Neuronal stem cell (in vitro differentiated cells): ENCODE data around the gene PRKN.

Experiments used
- DNase-seq: peaks from one replicate; pipeline ENCODE4 v3.0.0-alpha.2; 2013; ENCODE audit warnings: low spot score
- H2AFZ ChIP-seq: one replicate; pipeline ENCODE4 v1.6.1; 2013; ENCODE audit warnings: mild to moderate bottlenecking, low read length, inconsistent platforms
- H2AK5ac ChIP-seq: 2 replicates; pipeline ENCODE4 v1.6.1; 2013; ENCODE audit warnings: low read depth, mild to moderate bottlenecking, inconsistent platforms, low read length, moderate library complexity, mixed read lengths
- H2BK120ac ChIP-seq: 2 replicates; pipeline ENCODE4 v1.6.1; 2013; ENCODE audit warnings: low read depth, mild to moderate bottlenecking, inconsistent platforms, low read length, moderate library complexity, mixed read lengths
- H2BK12ac ChIP-seq: one replicate; pipeline ENCODE4 v1.6.1; 2013; ENCODE audit warnings: low read length, inconsistent platforms
- H2BK15ac ChIP-seq: 2 replicates; pipeline ENCODE4 v1.6.1; 2013; ENCODE audit warnings: mild to moderate bottlenecking, low read length, inconsistent platforms, mixed read lengths
- H2BK5ac ChIP-seq: one replicate; pipeline ENCODE4 v1.6.1; 2013; ENCODE audit warnings: inconsistent platforms, mild to moderate bottlenecking, low read length, moderate library complexity
- H3K14ac ChIP-seq: one replicate; pipeline ENCODE4 v1.6.1; 2013; ENCODE audit warnings: low read length, inconsistent platforms
- H3K18ac ChIP-seq: 2 replicates; pipeline ENCODE4 v1.6.1; 2013; ENCODE audit warnings: low read length, inconsistent platforms
- H3K23ac ChIP-seq: 2 replicates; pipeline ENCODE4 v1.6.1; 2013; ENCODE audit warnings: low read depth, mild to moderate bottlenecking, mixed read lengths, low read length, inconsistent platforms; ENCODE audit not compliant: poor library complexity
- H3K27ac ChIP-seq: replicated peaks from 3 replicates; pipeline ENCODE4 v1.5.1; 2013; ENCODE audit warnings: low read length, inconsistent platforms
- H3K27me3 ChIP-seq, 3 experiments: 2 replicates each; pipeline ENCODE4 v1.6.1; 2013; ENCODE audit warnings: low read length in 3 of 3, mild to moderate bottlenecking in 2 of 3, inconsistent platforms in 1 of 3, low read depth in 1 of 3, mixed read lengths in 1 of 3, moderate library complexity in 1 of 3; ENCODE audit not compliant: control insufficient read depth in 3 of 3, insufficient read depth in 3 of 3
- H3K36me3 ChIP-seq, 2 donors: replicated peaks in 1 of 2; 2 replicates each; pipeline ENCODE4 v1.6.1; 2013; ENCODE audit warnings: low read length in 2 of 2; ENCODE audit not compliant: control insufficient read depth in 2 of 2, insufficient read depth in 2 of 2
- H3K4ac ChIP-seq: 2 replicates; pipeline ENCODE4 v1.6.1; 2013; ENCODE audit warnings: inconsistent platforms, mild to moderate bottlenecking, low read length, moderate library complexity
- H3K4me1 ChIP-seq, 2 donors: 1 replicate in 1 of 2; 2 replicates in 1 of 2; pipeline ENCODE4 v1.6.1; 2013; ENCODE audit warnings: low read length in 2 of 2, low read depth in 1 of 2; ENCODE audit not compliant: control insufficient read depth in 2 of 2, insufficient read depth in 1 of 2
- H3K4me2 ChIP-seq: one replicate; pipeline ENCODE4 v1.6.1; 2013; ENCODE audit warnings: mild to moderate bottlenecking, low read length, inconsistent platforms; ENCODE audit not compliant: insufficient read depth, poor library complexity, severe bottlenecking
- H3K4me3 ChIP-seq, 2 donors: 2 replicates each; pipeline ENCODE4 v1.5.1; 2013; ENCODE audit warnings: low read length in 2 of 2, mild to moderate bottlenecking in 2 of 2, inconsistent platforms in 1 of 2, moderate library complexity in 1 of 2
- H3K79me1 ChIP-seq: one replicate; pipeline ENCODE4 v1.6.1; 2013; ENCODE audit warnings: low read depth, mild to moderate bottlenecking, inconsistent platforms, low read length, moderate library complexity
- H3K9ac ChIP-seq: one replicate; pipeline ENCODE4 v1.6.1; 2013; ENCODE audit warnings: mild to moderate bottlenecking, low read depth, low read length, inconsistent platforms; ENCODE audit not compliant: poor library complexity
- H3K9me3 ChIP-seq, 2 donors: replicated peaks in 1 of 2; 2 replicates each; pipeline versions ENCODE3 to v1.6.1; 2013; ENCODE audit warnings: low read length in 2 of 2, mild to moderate bottlenecking in 2 of 2, inconsistent platforms in 1 of 2, low read depth in 1 of 2, mixed read lengths in 1 of 2, moderate library complexity in 1 of 2; ENCODE audit not compliant: control insufficient read depth in 2 of 2, insufficient read depth in 1 of 2
- H4K8ac ChIP-seq: one replicate; pipeline ENCODE4 v1.6.1; 2013; ENCODE audit warnings: low read depth, mild to moderate bottlenecking, inconsistent platforms, low read length, moderate library complexity
- H4K91ac ChIP-seq: one replicate; pipeline ENCODE4 v1.6.1; 2013; ENCODE audit warnings: low read length, low read depth, mild to moderate bottlenecking, inconsistent platforms; ENCODE audit not compliant: poor library complexity
- WGBS, 2 donors: extraction: QIAGEN DNeasy Blood & Tissue Kit; methylation state at CpG; one replicate each; pipeline ENCODE4 v1.1.7; 2013; ENCODE audit warnings: missing lambda C conversion rate in 2 of 2, mixed read lengths in 1 of 2; ENCODE audit not compliant: insufficient read length in 2 of 2, insufficient replicate concordance in 1 of 2; ENCODE audit errors: extremely low coverage in 2 of 2; 5-methylcytosine and 5-hydroxymethylcytosine counted together

Gene PRKN

GRCh38 chr6:161908872-161909271, 818.7 kb downstream of the PRKN start:
- Histone ChIP-seq H2AK5ac (no peak overlapping the region), H3K27ac (no peak overlapping the region), H2BK12ac (no peak overlapping the region), H2BK5ac (no peak overlapping the region), H3K4me1 (no peaks in the 10 kb centered on the region), H2BK120ac (no peak overlapping the region), H3K4me3 (no peak overlapping the region), H3K18ac (no peak overlapping the region), H3K36me3 (no peaks in the 10 kb centered on the region), H3K9ac (no peak overlapping the region), H3K4ac (no peak overlapping the region), H4K8ac (no peak overlapping the region), H4K91ac (no peak overlapping the region), H3K4me2 (no peak overlapping the region), H3K27me3 (no peaks in the 10 kb centered on the region), H3K23ac (no peak overlapping the region), H2BK15ac (no peak overlapping the region), H2AFZ (peak overlapping the region; percentile 37), H3K14ac (no peak overlapping the region), H3K9me3 (no peaks in the 10 kb centered on the region), H3K79me1 (no peaks in the 10 kb centered on the region)
- no CpG with 5 or more reads among the region's 7 CpGs for WGBS, 2 donors
- DNase-seq: no peak

- H3K4me2 ChIP-seq: no peak overlapping the region
- H3K36me3 ChIP-seq: no peaks in the 10 kb centered on the region
- peaks cover 0 to 3% of the 10 kb centered on the region in 2 donors for H3K9me3 ChIP-seq
- no peak overlapping the region for H3K18ac ChIP-seq
- no peak overlapping the region for H3K4me3 ChIP-seq
- no peaks in the 10 kb centered on the region for H3K79me1 ChIP-seq
- peaks cover 0 to 4% of the 10 kb centered on the region in 2 donors for H3K4me1 ChIP-seq
- H3K4ac ChIP-seq: no peak overlapping the region
- no peak overlapping the region for H2BK120ac ChIP-seq
- WGBS, 2 donors: no CpG with 5 or more reads among the region's 5 CpGs
- H2AK5ac ChIP-seq: no peak overlapping the region
- no peak overlapping the region for H4K91ac ChIP-seq
- H2BK5ac ChIP-seq: no peak overlapping the region
- no peak overlapping the region for H3K23ac ChIP-seq
- no peak overlapping the region for H3K14ac ChIP-seq
- no peak overlapping the region for H2AFZ ChIP-seq
- no peak overlapping the region for H3K27ac ChIP-seq
- no peak overlapping the region for H4K8ac ChIP-seq
- H3K27me3 ChIP-seq: no peaks in the 10 kb centered on the region
- no peak for DNase-seq
- H2BK15ac ChIP-seq: no peak overlapping the region
- H3K9ac ChIP-seq: no peak overlapping the region
- H2BK12ac ChIP-seq: no peak overlapping the region
Measured at GRCh38 chr6:161906571-161906970, 821.0 kb downstream of the PRKN start.

GRCh38 chr6:161903584-161904212, 823.9 kb downstream of the PRKN start:
- Histone ChIP-seq H3K27me3 (no peaks in the 10 kb centered on the region), H3K4me3 (no peak overlapping the region), H2BK120ac (no peak overlapping the region), H3K4ac (no peak overlapping the region), H3K14ac (no peak overlapping the region), H3K4me1 (peaks cover 0 to 4% of the 10 kb centered on the region in 2 donors), H2BK12ac (no peak overlapping the region), H3K36me3 (no peaks in the 10 kb centered on the region), H4K91ac (no peak overlapping the region), H3K79me1 (no peaks in the 10 kb centered on the region), H2BK15ac (no peak overlapping the region), H3K23ac (no peak overlapping the region), H3K27ac (no peak overlapping the region), H2AFZ (no peak overlapping the region), H3K18ac (peak overlapping the region; percentile 65), H4K8ac (no peak overlapping the region), H3K9me3 (peaks cover 0 to 3% of the 10 kb centered on the region in 2 donors), H2AK5ac (no peak overlapping the region), H3K9ac (no peak overlapping the region), H3K4me2 (no peak overlapping the region), H2BK5ac (no peak overlapping the region)
- no peak for DNase-seq
- WGBS, 2 donors: no CpG with 5 or more reads among the region's 2 CpGs

- no peak overlapping the region for H3K14ac ChIP-seq
- H3K27ac ChIP-seq: no peak overlapping the region
- H3K9me3 ChIP-seq: peaks cover 0 to 3% of the 10 kb centered on the region in 2 donors
- H3K27me3 ChIP-seq: no peaks in the 10 kb centered on the region
- H3K4me2 ChIP-seq: no peak overlapping the region
- no peak overlapping the region for H2AK5ac ChIP-seq
- H4K91ac ChIP-seq: no peak overlapping the region
- H3K4me1 ChIP-seq: peaks cover 0 to 4% of the 10 kb centered on the region in 2 donors
- H3K18ac ChIP-seq: no peak overlapping the region
- no peak for DNase-seq
- no peaks in the 10 kb centered on the region for H3K36me3 ChIP-seq
- no CpG with 5 or more reads among the region's 16 CpGs for WGBS, 2 donors
- H4K8ac ChIP-seq: no peak overlapping the region
- H3K9ac ChIP-seq: no peak overlapping the region
- no peak overlapping the region for H2BK12ac ChIP-seq
- H3K79me1 ChIP-seq: no peaks in the 10 kb centered on the region
- no peak overlapping the region for H3K4me3 ChIP-seq
- no peak overlapping the region for H3K4ac ChIP-seq
- no peak overlapping the region for H3K23ac ChIP-seq
- H2AFZ ChIP-seq: peak overlapping the region; percentile 62
- no peak overlapping the region for H2BK5ac ChIP-seq
- no peak overlapping the region for H2BK15ac ChIP-seq
- H2BK120ac ChIP-seq: no peak overlapping the region
Measured at GRCh38 chr6:161901740-161902426, 825.7 kb downstream of the PRKN start.
